PFSK-1 (cell line): ENCODE data around the gene DIAPH3.

ENCODE experiments used
- POLR2AphosphoS5 ChIP-seq: IDR thresholded peaks from 2 replicates; pipeline ENCODE4 v1.6.1; 2012; ENCODE audit warnings: low read depth, mild to moderate bottlenecking, control low read depth, low read length, moderate library complexity
- TF ChIP-seq, protein P1 (sequence below), 2 experiments: IDR thresholded peaks; 2 replicates each; pipeline versions ENCODE4 v1.6.1 to v1.8.0; 2011 to 2012; ENCODE audit warnings: low read depth in 2 of 2, low read length in 2 of 2, control low read depth in 1 of 2, inconsistent platforms in 1 of 2, mild to moderate bottlenecking in 1 of 2, moderate library complexity in 1 of 2; ENCODE audit not compliant: insufficient read depth in 1 of 2

DNA sequence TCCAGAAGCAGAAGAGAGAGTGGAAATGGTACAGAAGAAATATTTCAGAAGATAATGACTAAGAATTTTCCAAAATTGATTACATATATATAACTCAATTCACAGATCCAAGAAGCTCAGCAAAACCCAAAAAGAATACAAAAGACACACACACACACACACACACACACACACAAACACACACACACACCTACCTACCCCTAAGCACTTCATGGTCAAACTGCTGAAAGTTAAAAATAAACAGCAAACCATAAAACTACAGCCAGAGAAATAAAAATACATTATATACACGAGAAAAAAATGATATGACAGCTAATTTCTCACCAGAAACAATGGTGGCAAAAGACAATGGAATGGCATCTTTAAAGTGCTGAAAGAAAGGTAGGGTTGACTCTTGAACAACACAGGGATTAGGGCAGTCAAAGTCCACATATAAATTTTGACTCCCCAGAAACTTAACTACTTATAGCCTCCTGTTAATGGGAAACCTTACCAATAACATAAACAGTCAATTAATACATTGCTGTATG is 49.2 kb downstream of the DIAPH3 start:
- TF ChIP-seq POLR2AphosphoS5 = no peak
- TF ChIP-seq, protein P1, sequence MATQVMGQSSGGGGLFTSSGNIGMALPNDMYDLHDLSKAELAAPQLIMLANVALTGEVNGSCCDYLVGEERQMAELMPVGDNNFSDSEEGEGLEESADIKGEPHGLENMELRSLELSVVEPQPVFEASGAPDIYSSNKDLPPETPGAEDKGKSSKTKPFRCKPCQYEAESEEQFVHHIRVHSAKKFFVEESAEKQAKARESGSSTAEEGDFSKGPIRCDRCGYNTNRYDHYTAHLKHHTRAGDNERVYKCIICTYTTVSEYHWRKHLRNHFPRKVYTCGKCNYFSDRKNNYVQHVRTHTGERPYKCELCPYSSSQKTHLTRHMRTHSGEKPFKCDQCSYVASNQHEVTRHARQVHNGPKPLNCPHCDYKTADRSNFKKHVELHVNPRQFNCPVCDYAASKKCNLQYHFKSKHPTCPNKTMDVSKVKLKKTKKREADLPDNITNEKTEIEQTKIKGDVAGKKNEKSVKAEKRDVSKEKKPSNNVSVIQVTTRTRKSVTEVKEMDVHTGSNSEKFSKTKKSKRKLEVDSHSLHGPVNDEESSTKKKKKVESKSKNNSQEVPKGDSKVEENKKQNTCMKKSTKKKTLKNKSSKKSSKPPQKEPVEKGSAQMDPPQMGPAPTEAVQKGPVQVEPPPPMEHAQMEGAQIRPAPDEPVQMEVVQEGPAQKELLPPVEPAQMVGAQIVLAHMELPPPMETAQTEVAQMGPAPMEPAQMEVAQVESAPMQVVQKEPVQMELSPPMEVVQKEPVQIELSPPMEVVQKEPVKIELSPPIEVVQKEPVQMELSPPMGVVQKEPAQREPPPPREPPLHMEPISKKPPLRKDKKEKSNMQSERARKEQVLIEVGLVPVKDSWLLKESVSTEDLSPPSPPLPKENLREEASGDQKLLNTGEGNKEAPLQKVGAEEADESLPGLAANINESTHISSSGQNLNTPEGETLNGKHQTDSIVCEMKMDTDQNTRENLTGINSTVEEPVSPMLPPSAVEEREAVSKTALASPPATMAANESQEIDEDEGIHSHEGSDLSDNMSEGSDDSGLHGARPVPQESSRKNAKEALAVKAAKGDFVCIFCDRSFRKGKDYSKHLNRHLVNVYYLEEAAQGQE (IDR thresholded peaks at IDR 0.05; ENCODE audit: insufficient read depth in 1 of 2, low read depth in 2 of 2, low read length in 2 of 2) = no peak
